Body of pancreas (tissue), 4 donors: Measurements from ENCODE around the gene NKRF.

Source experiments
- CTCF ChIP-seq, 7 experiments: fragments of 450-650 bp in 4 of 7; fragments of 200-600 bp in 3 of 7; sonication (generic) in 3 of 7; IDR thresholded peaks; one replicate each; pipeline ENCODE4 v1.5.1; 2016 to 2019; ENCODE audit warnings: antibody characterized with exemption in 7 of 7
- POLR2A ChIP-seq, 3 donors: fragments of 450-650 bp; IDR thresholded peaks; one replicate each; pipeline ENCODE4 v1.6.1; 2016; ENCODE audit warnings: antibody characterized with exemption in 3 of 3, mild to moderate bottlenecking in 2 of 3

GRCh38 chrX:119635179-119635578 is 29.0 kb upstream of the NKRF start:
- TF ChIP-seq CTCF (IDR thresholded peaks at IDR 0.05) (no peak), POLR2A (IDR thresholded peaks at IDR 0.05) (no peak)
